NT2/D1 (cell line): ENCODE data around the gene LRRN3.

Experiments used
- DNase-seq: peaks from one replicate; pipeline ENCODE4 v3.0.0-alpha.2; 2011; ENCODE audit warnings: low read depth, low spot score
- H3K27me3 ChIP-seq: 2 replicates; pipeline ENCODE4 v1.6.0; 2011; ENCODE audit warnings: mild to moderate bottlenecking; ENCODE audit not compliant: insufficient read length, insufficient read depth
- H3K36me3 ChIP-seq: 2 replicates; pipeline ENCODE4 v1.6.1; 2011; ENCODE audit warnings: mild to moderate bottlenecking, low read length, mixed read lengths; ENCODE audit not compliant: insufficient read depth, insufficient read length
- H3K4me1 ChIP-seq: 2 replicates; pipeline ENCODE4 v1.5.1; 2011; ENCODE audit not compliant: insufficient read depth, insufficient read length
- H3K4me3 ChIP-seq: 2 replicates; pipeline ENCODE4 v1.5.1; 2011; ENCODE audit warnings: low read depth; ENCODE audit not compliant: insufficient read length
- H3K9ac ChIP-seq: 2 replicates; pipeline ENCODE4 v1.6.0; 2011; ENCODE audit warnings: low read depth; ENCODE audit not compliant: insufficient read length
- H3K9me3 ChIP-seq: 2 replicates; pipeline ENCODE4 v1.5.1; 2011; ENCODE audit warnings: mild to moderate bottlenecking, low read length; ENCODE audit not compliant: insufficient read depth
- SUZ12 ChIP-seq: IDR thresholded peaks from 2 replicates; pipeline ENCODE4 v1.6.1; 2011; ENCODE audit not compliant: insufficient read length, insufficient read depth; ENCODE audit errors: extremely low read depth
- YY1 ChIP-seq: IDR thresholded peaks from 2 replicates; pipeline ENCODE4 v1.6.1; 2011; ENCODE audit not compliant: insufficient read length, insufficient read depth
- ZNF274 ChIP-seq: IDR thresholded peaks from 2 replicates; pipeline ENCODE4 v1.6.1; 2011; ENCODE audit warnings: mild to moderate bottlenecking, low read depth, low read length

LRRN3 gene

DNA sequence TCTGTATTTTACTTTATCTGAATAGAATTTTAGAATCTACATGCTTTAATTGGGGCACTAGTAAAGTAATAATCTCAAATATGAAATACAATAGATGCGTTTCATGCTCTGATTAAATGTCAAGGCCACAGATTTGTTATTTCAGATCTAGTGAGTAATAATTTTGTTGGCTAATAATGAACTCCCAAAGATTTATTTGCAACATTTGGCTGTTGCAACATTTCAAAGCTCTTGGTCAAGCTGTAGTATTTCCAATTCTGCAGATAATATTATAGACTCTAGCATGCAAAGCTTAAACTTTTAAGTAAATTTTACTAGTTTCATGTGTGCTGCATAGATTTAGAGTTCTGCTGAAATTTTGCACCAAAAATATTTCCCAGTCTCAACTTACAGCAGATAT lies 16.7 kb downstream of the LRRN3 start:
- no peaks in the 10 kb centered on the region for H3K27me3 ChIP-seq
- no peak for DNase-seq
- no peak overlapping the region for H3K4me3 ChIP-seq
- no peaks in the 10 kb centered on the region for H3K9me3 ChIP-seq
- H3K9ac ChIP-seq = no peak overlapping the region
- no peaks in the 10 kb centered on the region for H3K4me1 ChIP-seq
- no peak for TF ChIP-seq ZNF274
- TF ChIP-seq YY1 = no peak
- no peak for TF ChIP-seq SUZ12
- H3K36me3 ChIP-seq = no peaks in the 10 kb centered on the region

- Histone ChIP-seq H3K4me3 (no peak overlapping the region), H3K9me3 (no peaks in the 10 kb centered on the region), H3K4me1 (no peaks in the 10 kb centered on the region), H3K9ac (no peak overlapping the region), H3K27me3 (no peaks in the 10 kb centered on the region), H3K36me3 (no peaks in the 10 kb centered on the region)
- DNase-seq = no peak
- TF ChIP-seq YY1 (no peak), ZNF274 (no peak), SUZ12 (no peak)
These were observed 17.1 kb downstream of the LRRN3 start for GRCh38 chr7:111108000-111108399.

DNA sequence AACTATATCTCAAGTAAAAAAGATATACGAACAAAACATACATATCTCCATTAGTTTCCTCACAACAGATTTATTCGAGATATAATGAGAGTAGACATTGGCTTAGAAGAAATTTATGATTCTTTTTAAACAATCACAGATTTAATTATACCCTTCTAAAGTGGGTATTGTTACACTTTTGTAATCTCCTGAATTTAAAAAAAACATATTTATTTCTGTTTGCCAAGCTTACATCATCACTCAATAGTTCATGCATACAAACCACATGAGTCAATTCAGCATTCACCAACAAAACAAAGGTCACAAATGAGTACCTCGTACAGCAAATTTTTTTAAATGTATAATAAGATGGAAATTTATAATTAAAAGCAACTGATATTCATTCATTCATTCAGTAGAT lies 17.6 kb downstream of the LRRN3 start:
- DNase-seq = no peak
- no peaks in the 10 kb centered on the region for H3K9me3 ChIP-seq
- H3K9ac ChIP-seq = no peak overlapping the region
- no peak overlapping the region for H3K4me3 ChIP-seq
- no peaks in the 10 kb centered on the region for H3K36me3 ChIP-seq
- TF ChIP-seq SUZ12 (no peak), YY1 (no peak)
- H3K27me3 ChIP-seq = no peaks in the 10 kb centered on the region
- H3K4me1 ChIP-seq = no peaks in the 10 kb centered on the region

GRCh38 chr7:111112439-111112838 lies 21.5 kb downstream of the LRRN3 start:
- no peaks in the 10 kb centered on the region for H3K4me1 ChIP-seq
- H3K9me3 ChIP-seq = no peaks in the 10 kb centered on the region
- DNase-seq = no peak
- no peaks in the 10 kb centered on the region for H3K27me3 ChIP-seq
- H3K9ac ChIP-seq = no peak overlapping the region
- TF ChIP-seq YY1 (no peak), SUZ12 (no peak)
- no peak overlapping the region for H3K4me3 ChIP-seq
- no peaks in the 10 kb centered on the region for H3K36me3 ChIP-seq

GRCh38 chr7:111113263-111114017 lies 22.5 kb downstream of the LRRN3 start:
- H3K9me3 ChIP-seq = no peaks in the 10 kb centered on the region

GRCh38 chr7:111115966-111116365 lies 25.0 kb downstream of the LRRN3 start:
- Histone ChIP-seq H3K9ac (no peak overlapping the region), H3K4me3 (no peak overlapping the region), H3K9me3 (no peaks in the 10 kb centered on the region), H3K4me1 (no peaks in the 10 kb centered on the region), H3K36me3 (no peaks in the 10 kb centered on the region), H3K27me3 (no peaks in the 10 kb centered on the region)
- TF ChIP-seq SUZ12 = no peak
- no peak for TF ChIP-seq YY1
- TF ChIP-seq ZNF274 = no peak
- DNase-seq = no peak

More at GRCh38 chr7:111113263-111114017, 22.5 kb downstream of the LRRN3 start:
- TF ChIP-seq SUZ12 (no peak), ZNF274 (no peak), YY1 (no peak)
- Histone ChIP-seq H3K9ac (no peak overlapping the region), H3K4me3 (no peak overlapping the region), H3K36me3 (no peaks in the 10 kb centered on the region), H3K4me1 (no peaks in the 10 kb centered on the region), H3K27me3 (no peaks in the 10 kb centered on the region)
- no peak for DNase-seq

DNA sequence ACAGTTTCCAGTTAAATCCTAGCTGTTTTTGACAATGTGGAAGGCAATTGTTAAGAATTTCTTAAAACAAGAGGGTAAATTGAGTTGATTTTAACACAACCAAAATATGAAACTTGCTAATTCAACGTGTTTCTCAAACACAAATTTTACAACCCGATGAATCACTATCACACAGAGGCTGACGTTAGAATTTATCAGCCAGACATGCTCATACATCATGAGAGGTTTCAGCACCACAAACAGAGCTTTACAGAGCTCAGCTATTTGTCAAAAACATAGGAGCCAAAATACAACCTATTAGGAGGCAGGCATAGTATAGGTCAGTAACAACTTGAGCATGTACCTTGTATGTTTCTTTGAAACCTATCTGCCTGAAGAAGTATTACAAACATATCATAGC lies 36.1 kb downstream of the LRRN3 start:
- no peaks in the 10 kb centered on the region for H3K27me3 ChIP-seq
- DNase-seq = no peak
- H3K36me3 ChIP-seq = no peaks in the 10 kb centered on the region
- H3K4me3 ChIP-seq = no peak overlapping the region
- no peak for TF ChIP-seq SUZ12
- TF ChIP-seq YY1 = no peak
- no peak for TF ChIP-seq ZNF274
- H3K4me1 ChIP-seq = no peaks in the 10 kb centered on the region
- no peak overlapping the region for H3K9ac ChIP-seq
- no peaks in the 10 kb centered on the region for H3K9me3 ChIP-seq
